VCaP (cell line): Measurements from ENCODE around the gene PRKAB2.
"Not testable (repeated sequence)": the region's sequence is repeated elsewhere in the genome, so short reads cannot be mapped to it uniquely, and the experiment has no call there.

Experiments
- H3K27ac ChIP-seq: fragments of 450-650 bp; 2 replicates; pipeline ENCODE4 v1.5.1; 2017
- TF ChIP-seq, protein P1 (sequence below): fragments of 450-650 bp; conservative IDR thresholded peaks from 2 replicates; pipeline ENCODE4 v1.5.1; 2017; ENCODE audit warnings: mild to moderate bottlenecking, moderate library complexity

The PRKAB2 gene

DNA sequence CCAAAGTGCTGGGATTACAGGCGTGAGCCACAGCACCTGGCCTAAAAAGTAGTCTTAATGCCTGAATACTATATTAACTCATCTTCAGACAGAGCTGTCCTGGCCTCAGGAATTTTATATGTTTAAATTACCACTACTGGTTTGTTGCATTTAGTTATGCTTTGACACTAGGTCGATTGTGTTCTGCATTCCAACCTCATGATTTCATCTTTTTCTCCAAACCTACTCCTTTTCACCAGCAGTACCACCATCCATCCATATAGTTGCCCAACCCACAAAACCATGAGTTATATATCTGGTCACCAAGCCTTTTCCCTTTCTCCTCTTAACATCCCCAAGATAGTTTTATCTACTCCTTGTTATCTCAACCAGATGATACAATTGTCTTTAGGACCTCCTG, 30.3 kb upstream of the PRKAB2 start:
- no peak overlapping the region for H3K27ac ChIP-seq
- TF ChIP-seq, protein P1, sequence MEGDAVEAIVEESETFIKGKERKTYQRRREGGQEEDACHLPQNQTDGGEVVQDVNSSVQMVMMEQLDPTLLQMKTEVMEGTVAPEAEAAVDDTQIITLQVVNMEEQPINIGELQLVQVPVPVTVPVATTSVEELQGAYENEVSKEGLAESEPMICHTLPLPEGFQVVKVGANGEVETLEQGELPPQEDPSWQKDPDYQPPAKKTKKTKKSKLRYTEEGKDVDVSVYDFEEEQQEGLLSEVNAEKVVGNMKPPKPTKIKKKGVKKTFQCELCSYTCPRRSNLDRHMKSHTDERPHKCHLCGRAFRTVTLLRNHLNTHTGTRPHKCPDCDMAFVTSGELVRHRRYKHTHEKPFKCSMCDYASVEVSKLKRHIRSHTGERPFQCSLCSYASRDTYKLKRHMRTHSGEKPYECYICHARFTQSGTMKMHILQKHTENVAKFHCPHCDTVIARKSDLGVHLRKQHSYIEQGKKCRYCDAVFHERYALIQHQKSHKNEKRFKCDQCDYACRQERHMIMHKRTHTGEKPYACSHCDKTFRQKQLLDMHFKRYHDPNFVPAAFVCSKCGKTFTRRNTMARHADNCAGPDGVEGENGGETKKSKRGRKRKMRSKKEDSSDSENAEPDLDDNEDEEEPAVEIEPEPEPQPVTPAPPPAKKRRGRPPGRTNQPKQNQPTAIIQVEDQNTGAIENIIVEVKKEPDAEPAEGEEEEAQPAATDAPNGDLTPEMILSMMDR = no peak

DNA sequence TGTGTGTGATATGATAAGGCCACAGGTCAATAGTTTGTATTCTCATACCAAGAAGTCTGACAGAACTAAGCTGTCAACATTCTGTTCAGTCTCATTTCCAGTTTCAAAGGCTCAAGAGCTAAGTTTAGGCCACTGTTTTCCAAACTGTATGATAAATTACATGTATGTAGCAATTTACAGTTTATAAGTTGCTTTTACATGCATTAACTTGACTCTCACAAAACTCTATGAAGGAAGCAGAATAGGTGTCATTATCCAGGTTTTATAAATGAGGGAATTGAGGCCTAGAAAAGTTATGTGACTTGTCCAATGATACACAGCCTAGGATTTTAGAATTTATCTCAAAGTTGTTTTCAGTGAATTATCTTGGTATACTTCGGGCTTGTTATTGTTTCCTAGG, 29.5 kb upstream of the PRKAB2 start:
- no peak overlapping the region for H3K27ac ChIP-seq

DNA sequence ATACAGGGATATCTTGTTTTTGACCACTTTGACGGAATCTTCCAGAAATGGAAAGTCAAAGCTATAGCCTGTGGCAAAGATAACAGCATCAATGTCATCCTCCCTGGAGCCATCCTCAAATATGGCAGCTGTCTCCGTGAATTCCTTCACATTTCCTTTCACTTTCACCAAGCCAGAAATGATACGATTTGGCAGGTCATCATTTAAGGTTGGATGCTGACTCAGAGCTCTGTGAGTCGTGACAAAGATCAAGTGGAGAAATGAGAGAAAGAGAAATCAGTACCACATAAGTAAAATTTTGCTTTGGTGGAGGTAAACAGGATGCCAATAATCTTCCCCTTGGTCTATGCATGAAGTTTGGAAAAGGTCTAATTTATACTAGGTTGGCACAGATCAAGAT, 29.0 kb upstream of the PRKAB2 start:
- TF ChIP-seq, protein P1 = no peak
- no peak overlapping the region for H3K27ac ChIP-seq

More for the DNA sequence above, 29.5 kb upstream of the PRKAB2 start:
- TF ChIP-seq, protein P1 = no peak

DNA sequence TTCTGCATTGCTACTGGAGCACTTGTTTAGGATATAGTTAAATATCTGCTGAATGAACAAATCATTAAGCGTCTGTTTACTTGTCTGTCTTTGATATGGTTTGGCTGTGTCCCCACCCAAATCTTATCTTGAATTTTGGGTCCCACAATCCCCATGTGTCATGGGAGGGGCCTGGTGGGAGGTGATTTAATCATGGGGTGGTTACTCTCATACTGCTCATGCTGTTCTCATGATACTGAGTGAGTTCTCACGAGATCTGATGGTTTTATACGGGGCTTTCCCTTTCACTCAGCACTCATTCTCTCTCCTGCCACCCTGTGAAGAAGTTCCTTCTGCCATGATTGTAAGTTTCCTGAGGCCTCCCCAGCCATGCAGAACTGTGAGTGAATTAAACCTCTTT, 25.1 kb upstream of the PRKAB2 start:
- not testable (repeated sequence) for H3K27ac ChIP-seq

DNA sequence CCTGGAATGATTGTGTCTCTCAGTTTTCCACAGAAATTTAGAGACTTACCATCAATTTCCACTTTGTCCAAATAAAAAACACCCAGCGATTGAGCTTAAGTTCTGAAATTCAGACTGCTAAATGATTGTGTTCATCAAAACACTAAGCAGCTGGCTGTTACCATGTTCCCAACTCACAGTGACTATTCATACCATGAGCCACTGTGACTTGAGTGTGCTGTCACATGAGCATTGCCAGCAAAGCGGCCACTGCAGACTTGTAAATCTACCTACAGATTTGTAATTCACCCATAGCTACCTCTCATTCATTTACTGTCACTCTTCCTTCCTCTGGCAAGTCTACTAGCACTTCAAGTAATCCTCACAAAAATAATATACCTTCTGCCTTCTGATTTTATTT, 17.2 kb upstream of the PRKAB2 start:
- TF ChIP-seq, protein P1 = no peak
- H3K27ac ChIP-seq = no peak overlapping the region

DNA sequence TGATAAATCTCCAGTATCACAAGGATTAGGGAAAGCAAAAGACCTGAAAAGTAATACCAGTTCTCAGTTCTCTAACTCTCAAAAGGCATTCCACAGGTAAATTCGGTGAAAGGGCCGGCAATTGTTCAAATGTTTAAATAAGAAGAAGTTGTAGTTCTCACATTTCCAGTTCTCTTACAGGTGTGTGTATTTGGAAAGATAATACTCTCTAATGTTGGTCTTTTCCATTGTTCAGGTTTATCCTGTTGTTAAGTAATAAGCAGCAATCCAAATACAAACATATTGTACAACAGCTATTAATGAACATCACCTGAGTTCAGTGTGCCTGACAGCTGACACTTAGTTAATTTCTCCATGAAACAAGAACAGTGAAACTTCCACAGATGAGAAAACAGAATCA, 13.2 kb upstream of the PRKAB2 start:
- H3K27ac ChIP-seq = peak overlapping the region; percentile 45; the same call in 1 of the 2 replicates
- TF ChIP-seq, protein P1 = no peak

DNA sequence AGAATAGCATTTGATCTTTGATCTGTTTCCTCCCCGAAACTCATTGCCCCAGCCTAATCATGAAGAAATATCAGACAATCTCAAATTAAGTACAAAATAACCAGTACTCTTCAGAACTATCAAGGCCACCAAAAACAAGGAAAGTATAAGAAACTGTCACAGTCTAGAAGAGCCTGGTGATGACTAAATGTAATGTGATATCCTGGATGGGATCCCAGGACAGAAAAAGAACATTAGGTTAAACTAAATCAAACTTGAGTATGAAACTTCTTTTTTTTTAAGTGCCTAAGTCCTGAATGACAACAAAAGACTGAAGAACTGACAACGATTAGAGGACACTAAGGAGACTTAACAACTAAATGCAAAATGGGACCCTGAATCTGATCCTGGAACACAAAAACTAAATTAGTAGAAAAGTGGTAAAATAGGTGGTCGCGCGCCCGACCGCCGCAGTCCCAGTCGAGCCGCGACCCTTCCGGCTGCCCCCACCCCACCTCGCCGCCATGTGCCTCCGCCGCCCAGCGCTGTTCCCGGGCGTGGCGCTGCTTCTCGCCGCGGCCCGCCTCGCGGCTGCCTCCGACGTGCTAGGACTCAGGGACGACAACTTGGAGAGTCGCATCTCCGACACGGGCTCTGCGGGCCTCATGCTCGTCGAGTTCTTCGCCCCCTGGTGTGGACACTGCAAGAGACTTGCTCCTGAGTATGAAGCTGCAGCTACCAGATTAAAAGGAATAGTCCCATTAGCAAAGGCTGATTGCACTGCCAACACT, 5.5 kb upstream of the PRKAB2 start:
- H3K27ac ChIP-seq = no peak overlapping the region
- TF ChIP-seq, protein P1 = no peak

DNA sequence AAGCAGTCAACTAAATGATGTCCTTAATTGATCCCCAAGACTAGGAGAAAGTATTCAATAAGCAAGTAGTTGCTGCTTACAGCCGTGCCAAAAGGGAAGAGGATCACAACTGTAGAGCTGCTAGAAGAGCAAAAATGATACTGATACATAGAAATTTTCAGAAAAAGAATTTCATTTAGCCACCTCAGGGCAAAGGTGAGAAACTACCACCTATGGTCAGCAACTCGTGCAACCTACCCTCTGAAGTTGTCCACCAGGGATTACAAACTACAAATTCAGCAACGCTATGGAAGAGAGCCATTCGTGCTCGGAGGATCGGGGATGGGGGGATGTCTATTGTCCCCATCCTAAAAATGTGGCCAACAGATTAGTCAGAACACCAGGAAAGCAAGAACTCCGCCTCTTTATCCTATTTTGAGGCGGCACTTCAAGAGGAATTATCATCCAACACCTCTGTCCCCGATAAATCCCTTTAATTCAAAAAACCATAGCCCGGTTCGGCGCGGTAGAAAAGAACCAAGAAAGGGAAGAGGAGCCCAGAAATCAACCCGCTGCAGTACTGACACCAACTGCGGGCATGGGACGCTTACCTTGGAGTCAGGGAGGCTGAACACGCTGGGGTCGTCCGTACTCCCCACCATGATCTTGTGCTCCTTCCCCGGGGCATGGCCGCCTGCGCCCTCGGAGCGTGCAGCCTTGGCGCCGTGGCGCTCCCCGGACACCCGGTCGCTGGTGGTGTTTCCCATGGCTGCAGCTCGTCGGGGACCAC, 687 bp downstream of the PRKAB2 start:
- TF ChIP-seq, protein P1 = no peak
- peak overlapping the region; percentile 88 for H3K27ac ChIP-seq
